KOPT-K1 (cell line): ENCODE data around the gene CCBE1.

Source experiments
- H3K27ac ChIP-seq: fragments of 200-600 bp; sonication (generic); 2 replicates; pipeline ENCODE4 v1.5.1; 2016; ENCODE audit warnings: antibody characterized with exemption, mild to moderate bottlenecking, low read depth, low read length; ENCODE audit not compliant: poor library complexity, severe bottlenecking
- H3K36me3 ChIP-seq: fragments of 200-600 bp; sonication (generic); 2 replicates; pipeline ENCODE4 v1.5.1; 2017; ENCODE audit warnings: antibody characterized with exemption, mild to moderate bottlenecking, low read length, moderate library complexity; ENCODE audit not compliant: insufficient read depth
- H3K9me3 ChIP-seq: fragments of 200-600 bp; sonication (generic); 2 replicates; pipeline ENCODE4 v1.5.1; 2017; ENCODE audit warnings: antibody characterized with exemption, low read length, mild to moderate bottlenecking; ENCODE audit not compliant: insufficient read depth, poor library complexity, severe bottlenecking

CCBE1 gene

DNA sequence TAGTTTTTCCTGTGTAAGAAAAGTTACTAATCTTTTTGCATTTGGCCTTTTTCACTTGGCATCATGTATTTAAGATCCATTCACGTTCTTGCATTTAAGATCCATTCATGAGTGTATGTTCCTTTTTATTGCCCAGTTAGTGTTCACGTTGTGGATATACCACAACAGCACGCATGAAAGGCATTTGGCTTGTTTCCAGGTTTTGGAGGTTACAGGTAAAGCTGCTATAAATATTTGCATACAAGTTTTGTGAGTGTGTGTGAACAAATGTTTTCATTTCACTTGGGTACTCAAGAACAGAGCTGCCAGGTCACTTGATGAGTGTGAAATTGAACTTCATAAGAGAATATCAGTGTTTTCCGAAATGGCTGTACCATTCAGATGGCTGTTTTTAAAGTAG is 121.2 kb downstream of the CCBE1 start:
- no peaks in the 10 kb centered on the region for H3K36me3 ChIP-seq
- H3K27ac ChIP-seq, result no peak overlapping the region
- H3K9me3 ChIP-seq, result no peaks in the 10 kb centered on the region

DNA sequence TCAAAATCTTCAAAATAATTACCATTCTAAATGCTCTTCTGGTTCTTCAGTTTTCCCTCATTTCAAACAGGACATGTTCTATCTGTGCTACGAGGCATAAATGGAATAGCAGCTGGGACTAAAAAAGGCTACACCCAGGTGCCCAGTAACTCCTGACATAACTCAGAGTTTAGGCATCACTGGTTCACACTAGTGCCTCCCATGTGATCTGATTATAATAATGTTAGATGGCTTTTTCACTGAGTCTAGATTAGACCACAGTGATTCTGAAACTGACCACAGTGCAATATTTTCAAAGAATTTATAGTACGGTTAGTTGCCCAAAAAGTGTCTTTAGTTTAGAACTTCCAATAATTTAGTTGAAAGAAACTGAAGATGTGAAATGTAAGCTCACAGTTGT is 123.3 kb downstream of the CCBE1 start:
- Histone ChIP-seq H3K27ac (no peak overlapping the region), H3K9me3 (no peaks in the 10 kb centered on the region), H3K36me3 (no peaks in the 10 kb centered on the region)

DNA sequence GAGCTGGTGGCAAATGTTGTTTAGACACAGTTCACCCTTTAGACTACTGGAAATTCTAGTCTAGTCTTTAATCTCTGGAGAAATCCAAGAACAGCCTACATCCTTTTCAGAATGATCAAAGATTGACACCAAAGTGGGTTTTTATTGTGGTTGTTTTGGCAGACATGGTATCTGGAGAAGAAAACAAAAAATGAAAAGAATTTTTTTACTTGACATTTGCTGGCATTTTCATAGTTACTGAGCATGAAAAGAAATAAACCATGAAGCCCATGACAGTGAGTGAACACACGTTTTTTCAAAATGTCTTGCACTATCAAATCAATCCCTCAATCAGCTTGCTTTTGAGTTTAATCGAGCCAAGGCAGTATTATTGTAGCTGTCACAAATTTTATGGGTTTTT is 125.3 kb downstream of the CCBE1 start:
- Histone ChIP-seq H3K9me3 (no peaks in the 10 kb centered on the region), H3K27ac (no peak overlapping the region), H3K36me3 (no peaks in the 10 kb centered on the region)

DNA sequence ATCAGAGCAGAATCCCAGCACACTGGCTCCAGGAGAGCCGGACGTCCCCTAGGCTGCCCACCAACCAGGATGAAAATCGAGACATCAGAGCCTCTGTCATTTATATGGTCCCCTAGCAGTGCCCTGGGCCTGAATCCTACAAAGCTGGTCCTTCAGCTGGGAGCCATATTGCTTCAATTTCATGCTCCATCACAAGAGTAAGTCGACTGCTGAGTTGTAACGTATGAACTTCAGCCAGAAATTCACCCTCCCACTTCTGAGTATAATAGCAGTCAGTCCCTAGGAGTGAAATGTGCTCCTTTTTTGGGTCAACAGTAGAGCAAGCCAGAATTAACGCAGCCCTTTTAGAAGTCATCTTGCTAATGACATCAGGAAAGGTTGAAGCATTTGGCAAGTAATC is 126.4 kb downstream of the CCBE1 start:
- Histone ChIP-seq H3K9me3 (no peaks in the 10 kb centered on the region), H3K27ac (no peak overlapping the region), H3K36me3 (no peaks in the 10 kb centered on the region)

DNA sequence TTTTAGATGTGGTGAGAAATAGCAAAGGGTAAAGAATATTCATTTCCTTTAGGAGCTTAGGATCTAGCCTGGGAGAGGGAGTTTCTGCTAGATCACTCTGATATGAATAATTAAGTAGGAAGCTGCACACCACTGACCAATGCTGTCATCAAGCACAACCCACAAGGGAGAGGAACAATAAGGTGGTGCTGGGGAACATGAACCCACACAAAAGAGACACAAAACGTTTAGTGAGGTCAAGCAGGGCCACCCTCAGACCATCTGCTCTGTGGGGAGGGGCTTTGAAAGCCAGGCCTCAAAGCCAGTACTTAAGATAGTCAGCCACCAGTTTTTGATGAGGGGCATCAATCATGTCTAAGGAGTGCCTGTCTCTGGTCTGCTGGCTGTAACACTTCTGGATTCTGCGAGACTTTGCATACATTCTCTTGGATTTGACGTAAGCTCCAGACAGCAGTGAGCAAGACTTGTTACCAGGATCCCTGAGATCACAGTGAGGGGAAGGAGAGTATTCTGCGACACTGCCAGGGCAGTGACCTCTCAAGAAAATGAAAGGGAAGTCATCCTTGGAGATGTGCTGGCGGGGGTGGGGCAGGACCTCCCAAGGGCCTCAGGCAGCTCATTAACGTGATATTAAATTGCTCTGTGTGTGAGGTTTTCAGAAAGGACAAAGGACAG is 127.0 kb downstream of the CCBE1 start:
- no peaks in the 10 kb centered on the region for H3K36me3 ChIP-seq
- H3K27ac ChIP-seq, result no peak overlapping the region
- H3K9me3 ChIP-seq, result no peaks in the 10 kb centered on the region

DNA sequence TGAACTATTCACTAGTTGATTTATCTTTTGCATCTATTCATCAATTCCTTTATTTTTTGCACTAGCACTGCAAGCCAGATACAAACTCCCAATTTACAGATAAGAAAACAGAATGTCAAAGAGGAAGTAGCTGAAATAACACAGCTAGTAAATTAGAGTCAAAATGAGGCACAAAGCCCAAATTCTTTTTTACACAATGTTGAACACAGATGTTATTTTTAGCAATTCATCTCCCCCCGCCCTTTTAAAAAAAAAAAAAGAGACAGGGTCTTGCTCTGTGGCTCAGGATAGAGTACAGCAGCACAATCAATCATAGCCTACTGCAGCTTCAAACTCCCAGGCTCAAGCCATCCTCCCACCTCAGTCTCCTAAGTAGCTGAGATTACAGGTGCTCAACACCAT is 127.8 kb downstream of the CCBE1 start:
- H3K36me3 ChIP-seq, result no peaks in the 10 kb centered on the region
- H3K27ac ChIP-seq, result no peak overlapping the region
- H3K9me3 ChIP-seq, result no peaks in the 10 kb centered on the region

DNA sequence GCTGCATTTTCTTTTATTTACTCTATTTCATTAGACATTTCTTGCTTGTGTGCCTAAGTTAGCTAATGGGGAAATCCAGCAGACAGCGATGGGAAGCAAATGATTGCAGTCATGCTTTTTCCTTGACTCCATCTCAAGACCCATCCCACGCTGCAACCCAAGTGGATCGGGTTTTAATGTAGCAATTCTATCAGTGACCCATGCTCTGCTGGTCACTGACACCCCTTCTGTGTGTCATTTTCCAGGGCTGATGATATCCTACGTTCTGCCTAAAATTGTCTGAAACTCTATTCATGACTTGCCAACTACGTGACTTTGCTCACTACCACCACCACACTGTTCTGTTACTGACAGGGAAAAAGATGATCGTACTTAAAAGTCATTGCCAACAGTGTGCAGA is 129.8 kb downstream of the CCBE1 start:
- Histone ChIP-seq H3K36me3 (no peaks in the 10 kb centered on the region), H3K9me3 (no peaks in the 10 kb centered on the region), H3K27ac (no peak overlapping the region)

DNA sequence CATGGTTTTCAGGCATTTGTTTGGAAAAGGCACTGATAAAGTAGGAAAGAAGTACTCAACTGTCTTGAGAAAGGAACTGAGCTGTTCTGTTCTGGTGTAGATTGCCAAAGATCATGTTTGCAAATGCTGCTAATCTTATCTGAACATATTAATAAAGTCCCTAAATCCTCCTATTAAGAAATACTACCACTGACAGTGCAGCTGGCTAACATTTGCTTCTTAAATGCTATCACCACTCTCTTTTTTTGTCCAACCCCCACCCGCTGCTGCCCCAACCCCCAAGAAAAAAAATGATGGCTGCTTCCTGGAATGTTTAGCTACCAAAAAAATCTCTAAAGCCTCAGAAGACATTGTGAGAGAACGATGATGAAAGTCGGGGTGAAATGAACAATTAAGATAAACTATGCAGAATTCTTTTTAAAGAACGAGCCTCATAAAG is 130.7 kb downstream of the CCBE1 start:
- Histone ChIP-seq H3K9me3 (no peaks in the 10 kb centered on the region), H3K36me3 (no peaks in the 10 kb centered on the region), H3K27ac (no peak overlapping the region)

DNA sequence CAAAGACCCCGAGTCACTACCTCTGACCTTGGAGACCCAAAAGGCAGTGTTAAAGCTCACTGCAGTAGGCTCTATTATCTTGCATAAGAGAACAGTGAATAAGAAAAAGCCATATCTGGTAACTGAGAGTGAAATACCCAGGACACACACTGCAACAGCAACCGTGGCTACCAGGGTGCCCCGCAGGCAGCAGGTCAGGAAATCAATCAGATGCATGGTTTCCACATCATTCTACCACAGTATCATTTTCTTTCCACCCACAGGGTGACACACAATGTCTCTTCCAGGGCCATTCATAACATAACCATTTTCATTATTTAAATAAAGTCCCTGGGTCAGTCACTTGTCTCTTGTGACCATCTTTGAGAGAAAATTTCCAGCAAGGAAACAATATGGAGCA is 131.3 kb downstream of the CCBE1 start:
- no peaks in the 10 kb centered on the region for H3K36me3 ChIP-seq
- H3K9me3 ChIP-seq, result no peaks in the 10 kb centered on the region
- no peak overlapping the region for H3K27ac ChIP-seq

DNA sequence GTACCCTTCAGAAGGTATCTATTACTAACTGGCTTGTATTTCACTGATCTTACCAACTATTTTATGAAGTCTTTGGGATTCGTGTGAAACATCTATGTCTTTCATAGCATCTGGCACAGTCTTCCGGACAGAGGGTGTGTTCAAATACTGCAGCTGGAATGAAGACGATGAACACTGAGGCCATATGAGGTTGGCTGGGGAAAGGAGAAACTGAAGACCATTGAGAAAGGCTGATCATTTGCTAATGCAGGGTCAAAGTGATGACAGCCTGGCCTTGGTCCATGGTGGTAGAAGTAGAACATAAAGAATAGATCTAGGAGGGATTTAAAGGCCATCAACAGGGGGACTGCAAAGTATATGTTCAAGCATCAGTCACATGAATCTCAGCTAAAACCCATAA is 132.7 kb downstream of the CCBE1 start:
- no peaks in the 10 kb centered on the region for H3K36me3 ChIP-seq
- H3K9me3 ChIP-seq, result no peaks in the 10 kb centered on the region
- H3K27ac ChIP-seq, result no peak overlapping the region

DNA sequence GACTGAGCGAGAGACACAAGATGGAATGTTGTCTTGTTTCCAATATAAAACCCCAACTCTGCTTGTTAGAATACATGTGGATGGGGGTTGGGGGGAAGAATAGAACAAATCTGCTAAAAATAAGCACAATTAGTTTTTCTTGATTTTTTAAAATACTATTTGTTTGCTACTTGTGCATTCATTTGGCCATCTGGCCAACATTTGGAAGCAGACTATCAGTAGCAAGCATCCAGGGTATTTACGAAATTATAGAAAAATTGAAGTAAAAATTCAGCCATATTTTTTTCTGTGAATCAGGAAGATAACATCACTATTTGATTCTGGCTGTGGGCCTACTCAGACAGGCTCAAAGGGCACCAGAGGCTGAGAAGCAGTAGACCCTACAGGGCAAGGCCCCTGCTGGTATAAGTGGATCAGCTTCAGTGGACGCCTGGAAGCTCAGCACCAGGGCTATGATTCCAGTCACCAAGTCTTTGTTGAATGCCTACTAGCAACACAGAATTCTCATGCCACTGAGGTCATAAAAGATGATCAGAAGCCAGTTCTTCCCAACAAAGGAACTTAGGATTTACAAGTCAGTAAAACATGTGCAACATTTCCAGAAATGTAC is 133.9 kb downstream of the CCBE1 start:
- Histone ChIP-seq H3K36me3 (no peaks in the 10 kb centered on the region), H3K27ac (no peak overlapping the region)

DNA sequence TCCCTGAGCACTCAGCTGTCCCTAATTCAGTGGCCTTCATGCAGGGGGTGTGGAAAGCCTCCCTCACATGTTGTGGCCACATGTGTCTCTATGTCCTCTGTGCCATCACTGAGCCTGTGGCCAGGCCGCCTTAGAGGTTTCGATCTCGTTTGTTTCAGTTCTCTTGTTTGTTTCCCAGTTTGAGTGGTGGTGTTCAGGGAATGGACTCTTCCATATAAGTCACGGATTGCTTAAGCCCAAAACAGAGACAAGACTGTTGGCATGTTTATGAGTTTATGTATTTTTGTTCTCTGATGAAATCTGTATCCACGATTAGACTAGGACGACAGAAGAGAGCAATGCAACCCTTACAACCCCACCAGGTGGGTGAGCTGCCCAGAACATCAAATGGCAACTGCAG is 134.5 kb downstream of the CCBE1 start:
- Histone ChIP-seq H3K27ac (no peak overlapping the region), H3K36me3 (no peaks in the 10 kb centered on the region), H3K9me3 (no peaks in the 10 kb centered on the region)

More for the DNA sequence above, 133.9 kb downstream of the CCBE1 start:
- H3K9me3 ChIP-seq, result no peaks in the 10 kb centered on the region

DNA sequence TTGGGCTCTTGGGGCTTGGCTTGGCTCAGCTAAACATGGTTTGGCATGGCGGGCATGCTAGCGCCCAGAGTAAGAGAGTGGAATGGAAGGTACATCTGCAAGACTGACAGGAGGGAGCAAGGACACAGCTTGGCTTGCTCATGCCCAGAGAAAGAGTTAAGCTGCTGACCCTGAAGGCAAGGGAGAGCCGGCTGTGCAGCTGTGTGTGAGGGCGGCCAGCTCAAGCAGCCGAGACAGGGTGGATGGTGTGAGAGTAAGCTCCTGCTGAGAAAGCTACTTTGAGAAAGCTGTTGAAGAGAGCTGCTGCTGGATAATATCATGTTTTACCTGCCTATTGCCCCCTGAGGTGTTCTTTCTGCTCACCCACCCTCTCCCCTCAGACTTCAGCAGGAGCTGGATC is 135.6 kb downstream of the CCBE1 start:
- H3K36me3 ChIP-seq, result no peaks in the 10 kb centered on the region
- no peaks in the 10 kb centered on the region for H3K9me3 ChIP-seq
- H3K27ac ChIP-seq, result no peak overlapping the region

DNA sequence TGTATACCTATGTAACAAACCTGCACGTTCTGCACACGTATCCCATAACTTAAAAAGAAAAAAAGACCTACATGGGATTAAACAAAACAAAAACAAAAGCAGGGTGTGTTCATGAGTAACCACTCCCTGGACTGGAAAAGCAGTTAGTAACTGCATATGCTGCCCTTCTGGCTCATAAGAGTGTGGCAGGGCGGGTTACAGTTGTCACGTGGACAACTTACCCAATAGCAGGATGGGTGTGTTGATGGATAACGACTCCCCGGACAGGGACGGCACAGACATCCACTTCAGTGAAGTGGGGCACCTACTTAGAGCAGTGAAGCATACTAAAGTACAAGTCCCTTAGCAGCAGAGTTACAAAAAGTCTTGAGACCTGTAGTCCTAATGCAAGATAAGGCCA is 136.7 kb downstream of the CCBE1 start:
- H3K27ac ChIP-seq, result no peak overlapping the region
- no peaks in the 10 kb centered on the region for H3K9me3 ChIP-seq
- H3K36me3 ChIP-seq, result no peaks in the 10 kb centered on the region

DNA sequence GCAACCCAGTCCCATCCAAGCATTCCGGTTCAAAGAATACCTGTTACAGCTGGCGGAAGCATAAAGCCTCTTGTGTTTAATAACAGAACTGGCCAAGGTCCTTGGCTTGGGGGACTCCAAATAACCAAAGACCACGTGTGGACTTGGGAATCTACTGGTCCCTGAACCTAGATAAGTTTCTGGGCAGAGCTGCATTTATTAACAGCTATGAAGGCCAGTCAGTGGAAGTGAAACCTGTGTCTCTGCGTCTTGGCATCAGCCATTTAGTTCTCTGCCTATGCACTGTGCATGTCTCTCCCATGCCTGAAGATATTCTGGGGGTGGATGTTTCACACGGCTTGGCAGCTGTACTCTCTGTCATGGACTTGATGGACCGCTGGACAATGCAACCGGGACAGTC is 137.7 kb downstream of the CCBE1 start:
- H3K27ac ChIP-seq, result no peak overlapping the region
- H3K9me3 ChIP-seq, result no peaks in the 10 kb centered on the region
- no peaks in the 10 kb centered on the region for H3K36me3 ChIP-seq

DNA sequence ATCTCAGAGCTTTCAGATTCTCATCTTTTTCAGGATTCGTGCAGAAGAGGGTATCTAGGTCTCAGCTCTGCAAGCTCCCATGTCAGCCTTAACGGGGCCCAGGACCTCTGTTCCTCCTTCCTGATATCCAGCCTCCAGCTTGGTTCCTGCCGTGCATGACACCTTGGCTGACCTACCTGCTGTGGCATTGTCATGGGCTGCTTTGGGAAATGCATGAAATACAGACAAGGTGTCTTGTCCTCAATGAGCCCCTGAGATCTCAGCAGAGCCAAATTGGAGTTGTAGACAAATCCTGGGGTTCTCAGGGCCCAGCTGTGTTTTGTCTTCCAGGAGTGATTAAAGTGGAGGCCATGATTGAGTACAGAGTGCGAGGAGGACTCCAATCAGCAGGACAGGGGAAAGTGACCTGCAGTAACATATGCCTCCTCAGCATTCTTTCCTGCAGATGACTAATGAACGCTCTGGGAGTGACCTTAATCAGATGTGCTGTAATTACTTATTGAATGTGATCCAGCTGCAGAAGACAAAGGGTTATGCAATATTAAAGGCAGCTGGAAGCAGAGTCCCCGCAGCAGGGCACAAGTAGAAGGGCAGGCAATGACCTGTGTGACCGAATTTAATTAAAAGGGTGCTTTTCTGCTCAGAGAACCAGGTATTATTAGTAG is 141.1 kb downstream of the CCBE1 start:
- no peaks in the 10 kb centered on the region for H3K9me3 ChIP-seq
- no peaks in the 10 kb centered on the region for H3K36me3 ChIP-seq
- H3K27ac ChIP-seq, result no peak overlapping the region
